ENCODE measurements around the gene ATP2C2. TPM values are rescaled to one million over a fixed set of nuclear protein-coding genes. Genes with fewer than 3 reads are reported as not detected.
A peak's percentile ranks its signal among the peaks of the same experiment; 100 is the strongest.

ATP2C2 gene
- total RNA-seq, 1 donor from 2014 or later: 32.1 TPM

DNA sequence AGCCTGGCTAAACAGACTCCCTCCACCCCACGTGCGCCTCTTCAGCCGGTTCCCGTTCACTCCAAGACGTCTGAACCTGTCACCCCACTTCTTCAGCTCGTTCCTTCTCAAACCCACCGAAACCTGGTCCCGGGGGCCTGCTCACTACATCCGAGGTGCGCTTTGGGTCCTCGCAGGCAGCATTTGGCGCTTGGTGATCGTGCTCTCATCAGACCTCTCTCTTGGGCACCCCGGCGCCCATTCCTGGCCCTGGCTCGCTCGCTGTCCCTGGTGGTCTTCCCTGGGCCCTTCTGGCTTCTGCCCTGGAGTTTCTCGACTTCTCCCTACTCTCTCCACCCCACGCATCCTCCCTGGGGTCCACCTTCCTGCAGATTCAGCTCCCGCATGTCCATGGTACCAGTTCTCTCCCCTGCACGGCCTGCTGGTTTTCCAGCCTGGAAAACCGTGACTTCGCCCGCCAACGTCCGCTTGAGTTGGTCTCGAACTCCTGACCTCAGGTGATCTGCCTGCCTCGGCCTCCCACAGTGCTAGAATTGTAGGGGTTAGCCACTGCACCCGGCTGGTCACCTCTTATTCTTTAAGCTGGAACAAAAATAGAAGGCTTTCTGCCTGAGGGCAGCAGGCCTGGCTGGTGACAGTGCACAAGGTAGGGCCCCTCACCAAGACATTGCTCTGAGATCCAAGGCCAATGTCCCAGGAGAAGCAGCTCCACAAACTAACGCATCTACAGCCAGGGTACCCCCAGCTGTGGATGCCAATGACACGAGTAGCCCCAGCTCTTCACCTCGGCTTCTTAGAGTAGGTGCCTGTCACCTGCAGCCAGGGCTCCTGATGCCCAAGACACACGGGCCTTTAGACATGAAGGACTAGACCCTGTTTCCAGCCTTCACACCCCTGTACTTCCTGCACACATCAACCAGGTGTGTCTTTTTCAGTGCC, 137.2 kb downstream of the ATP2C2 start:
- no peak for DNase-seq (ENCODE audit: low read depth)
- Histone ChIP-seq H3K4me3 (ENCODE audit: low read depth, low read length) (peak overlapping the region; percentile 86), H3K27me3 (ENCODE audit: control insufficient read depth, insufficient read depth, low read length) (no peaks in the 10 kb centered on the region), H3K36me3 (ENCODE audit: control insufficient read depth, insufficient read depth, low read length) (peaks cover 4% of the 10 kb centered on the region)
- TF ChIP-seq, protein P1, sequence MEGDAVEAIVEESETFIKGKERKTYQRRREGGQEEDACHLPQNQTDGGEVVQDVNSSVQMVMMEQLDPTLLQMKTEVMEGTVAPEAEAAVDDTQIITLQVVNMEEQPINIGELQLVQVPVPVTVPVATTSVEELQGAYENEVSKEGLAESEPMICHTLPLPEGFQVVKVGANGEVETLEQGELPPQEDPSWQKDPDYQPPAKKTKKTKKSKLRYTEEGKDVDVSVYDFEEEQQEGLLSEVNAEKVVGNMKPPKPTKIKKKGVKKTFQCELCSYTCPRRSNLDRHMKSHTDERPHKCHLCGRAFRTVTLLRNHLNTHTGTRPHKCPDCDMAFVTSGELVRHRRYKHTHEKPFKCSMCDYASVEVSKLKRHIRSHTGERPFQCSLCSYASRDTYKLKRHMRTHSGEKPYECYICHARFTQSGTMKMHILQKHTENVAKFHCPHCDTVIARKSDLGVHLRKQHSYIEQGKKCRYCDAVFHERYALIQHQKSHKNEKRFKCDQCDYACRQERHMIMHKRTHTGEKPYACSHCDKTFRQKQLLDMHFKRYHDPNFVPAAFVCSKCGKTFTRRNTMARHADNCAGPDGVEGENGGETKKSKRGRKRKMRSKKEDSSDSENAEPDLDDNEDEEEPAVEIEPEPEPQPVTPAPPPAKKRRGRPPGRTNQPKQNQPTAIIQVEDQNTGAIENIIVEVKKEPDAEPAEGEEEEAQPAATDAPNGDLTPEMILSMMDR (IDR thresholded peaks at IDR 0.05; ENCODE audit: insufficient read depth, low read length, severe bottlenecking): no peak
- no peak for FAIRE-seq

DNA sequence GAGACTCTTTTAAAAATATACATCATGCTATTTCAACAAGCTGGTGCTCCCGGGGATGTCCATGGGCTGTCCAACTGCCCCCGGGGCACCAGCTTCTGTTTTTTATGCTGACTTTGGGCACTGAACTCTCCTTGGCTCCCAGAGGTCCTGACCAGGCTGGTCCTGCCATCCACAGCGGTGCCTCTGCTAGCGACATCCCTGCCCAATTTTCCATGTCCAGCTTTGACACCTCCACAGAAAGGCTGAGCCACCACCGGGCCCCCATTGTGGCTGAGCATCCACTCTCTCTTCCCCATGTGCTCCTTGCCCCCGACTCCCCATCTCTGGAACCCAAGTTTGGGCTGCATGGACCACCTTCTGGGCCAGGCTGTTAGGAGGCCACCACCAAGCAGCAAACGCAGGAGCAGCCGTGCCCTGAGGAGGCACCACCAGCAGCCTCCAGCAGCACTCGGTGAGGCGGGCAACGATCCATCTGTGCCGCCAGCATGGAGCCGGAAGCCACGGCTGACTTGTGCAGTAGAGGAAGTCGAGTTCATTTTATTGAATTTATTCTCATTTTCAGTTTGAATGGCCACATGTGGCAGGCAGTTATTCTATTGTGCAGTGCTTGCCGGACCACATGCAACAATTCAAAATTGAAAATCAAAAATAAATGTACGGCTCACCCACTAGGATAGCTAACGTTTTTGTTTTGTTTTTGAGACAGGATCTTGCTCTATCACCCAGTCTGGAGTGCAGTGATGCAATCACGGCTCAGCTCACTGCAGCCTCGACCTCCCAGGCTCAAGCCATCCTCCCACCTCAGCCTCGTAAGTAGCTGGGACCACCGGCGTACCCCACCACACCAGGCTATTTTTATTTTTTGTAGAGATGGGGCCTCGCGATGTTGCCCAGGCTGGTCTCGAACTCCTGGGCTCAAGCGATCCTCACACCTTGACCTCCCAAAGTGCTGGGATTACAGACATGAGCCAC, 139.0 kb downstream of the ATP2C2 start:
- no peak for DNase-seq (ENCODE audit: low read depth)
- no peaks in the 10 kb centered on the region for H3K27me3 ChIP-seq (ENCODE audit: control insufficient read depth, insufficient read depth, low read length)
- FAIRE-seq: no peak
- TF ChIP-seq, protein P1 (IDR thresholded peaks at IDR 0.05; ENCODE audit: insufficient read depth, low read length, severe bottlenecking): no peak
- H3K4me3 ChIP-seq (ENCODE audit: low read depth, low read length): no peak overlapping the region
- H3K36me3 ChIP-seq (ENCODE audit: control insufficient read depth, insufficient read depth, low read length): peaks cover under 1% of the 10 kb centered on the region

DNA sequence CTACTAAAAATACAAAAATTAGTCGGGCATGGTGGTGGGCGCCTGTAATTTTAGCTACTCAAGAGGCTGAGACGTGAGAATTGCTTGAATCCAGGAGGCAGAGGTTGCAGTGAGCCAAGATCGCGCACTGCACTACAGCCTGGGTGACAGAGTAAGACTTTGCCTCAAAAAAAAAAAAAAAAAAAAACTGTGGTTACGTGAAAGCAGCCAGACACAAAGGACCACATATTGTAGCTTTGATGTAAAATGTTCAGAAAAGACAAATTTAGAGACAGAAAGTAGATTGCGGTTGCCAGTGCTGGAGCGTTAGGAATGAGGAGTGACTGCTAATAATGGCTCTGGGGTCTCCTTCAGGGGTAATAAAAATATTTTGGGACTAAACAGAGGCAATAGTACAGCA, 140.2 kb downstream of the ATP2C2 start:
- Histone ChIP-seq H3K27me3 (ENCODE audit: control insufficient read depth, insufficient read depth, low read length) (no peaks in the 10 kb centered on the region), H3K4me3 (ENCODE audit: low read depth, low read length) (no peak overlapping the region), H3K36me3 (ENCODE audit: control insufficient read depth, insufficient read depth, low read length) (no peaks in the 10 kb centered on the region)
- TF ChIP-seq, protein P1 (IDR thresholded peaks at IDR 0.05; ENCODE audit: insufficient read depth, low read length, severe bottlenecking): no peak
- DNase-seq (ENCODE audit: low read depth): no peak
- FAIRE-seq: no peak

DNA sequence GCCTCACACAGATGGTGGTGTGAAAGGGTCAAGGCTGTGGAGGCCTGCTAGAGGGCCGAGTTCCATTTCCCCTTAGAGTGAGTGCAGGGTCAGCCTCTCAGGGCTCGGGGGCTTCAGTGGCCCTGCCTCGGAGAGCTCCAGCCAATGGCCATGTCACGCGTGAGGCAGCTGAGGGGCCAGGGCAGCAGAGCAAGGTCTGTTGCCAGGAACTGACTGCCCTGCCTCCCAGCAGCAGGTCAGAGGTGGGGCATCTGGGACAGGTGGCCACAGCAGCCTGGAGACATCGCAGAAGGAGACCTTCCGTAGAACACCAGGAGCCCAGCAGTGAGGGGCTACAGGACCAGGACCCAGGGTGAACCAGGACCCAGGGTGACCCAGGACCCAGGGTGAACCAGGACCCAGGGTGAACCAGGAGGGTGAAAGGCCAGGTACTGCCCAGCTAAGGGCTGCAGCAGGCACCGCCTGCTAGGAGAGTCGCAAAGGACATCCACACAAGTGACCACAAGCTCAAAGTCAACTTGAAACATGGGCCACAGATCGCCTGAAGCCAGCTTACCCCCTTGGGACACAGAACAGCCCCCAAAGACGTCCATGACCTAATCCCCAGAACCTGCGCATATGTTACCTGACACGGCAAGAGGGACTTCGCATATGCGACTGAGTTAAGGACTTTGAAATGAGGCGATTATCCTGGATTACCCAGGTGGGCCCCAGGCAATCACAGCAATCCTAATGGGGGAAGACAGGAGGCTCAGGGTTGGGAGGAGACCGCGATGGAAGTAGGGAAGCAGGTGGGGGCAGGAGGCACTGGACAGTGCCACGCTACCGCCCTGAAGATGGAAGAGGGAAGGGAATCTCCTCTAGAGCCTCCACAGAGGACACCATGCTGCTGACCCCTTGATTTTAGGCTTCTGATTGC, 141.0 kb downstream of the ATP2C2 start:
- DNase-seq (ENCODE audit: low read depth): no peak
- TF ChIP-seq, protein P1 (IDR thresholded peaks at IDR 0.05; ENCODE audit: insufficient read depth, low read length, severe bottlenecking): no peak
- no peak overlapping the region for H3K4me3 ChIP-seq (ENCODE audit: low read depth, low read length)
- FAIRE-seq: no peak
- no peaks in the 10 kb centered on the region for H3K27me3 ChIP-seq (ENCODE audit: control insufficient read depth, insufficient read depth, low read length)
- no peaks in the 10 kb centered on the region for H3K36me3 ChIP-seq (ENCODE audit: control insufficient read depth, insufficient read depth, low read length)

DNA sequence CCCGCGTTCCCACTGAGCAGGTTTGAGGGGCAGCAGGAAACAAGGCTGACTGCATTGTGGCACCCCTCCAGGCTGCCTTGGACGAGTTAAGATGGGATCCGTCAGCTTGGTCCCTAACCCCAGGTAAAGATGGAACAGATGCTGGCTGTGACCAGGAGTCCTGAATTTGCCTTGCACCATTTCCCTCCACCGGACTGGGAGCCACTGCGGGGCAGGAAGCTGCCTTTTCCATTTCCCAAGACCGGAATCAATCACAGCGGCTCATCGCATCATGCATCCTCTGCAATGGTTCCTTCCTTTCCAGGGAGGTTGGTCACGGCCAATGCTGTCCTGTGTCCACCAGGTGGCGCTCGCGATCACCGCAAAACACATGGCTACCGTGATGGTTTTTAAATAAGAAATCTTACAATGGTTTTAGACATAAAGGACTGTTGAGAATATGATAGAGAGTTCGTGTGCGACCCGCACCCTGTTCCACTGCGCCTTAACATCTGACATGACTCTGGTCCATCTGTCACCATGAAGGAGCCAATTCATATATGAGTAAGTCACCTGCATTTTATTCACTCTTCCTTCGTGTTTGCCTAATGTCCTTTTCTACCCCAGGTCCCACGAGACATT, 143.0 kb downstream of the ATP2C2 start:
- FAIRE-seq: no peak
- H3K27me3 ChIP-seq (ENCODE audit: control insufficient read depth, insufficient read depth, low read length): no peaks in the 10 kb centered on the region
- TF ChIP-seq, protein P1 (IDR thresholded peaks at IDR 0.05; ENCODE audit: insufficient read depth, low read length, severe bottlenecking): peak; percentile 81
- no peak overlapping the region for H3K4me3 ChIP-seq (ENCODE audit: low read depth, low read length)
- peak; percentile 79 for DNase-seq (ENCODE audit: low read depth)
- H3K36me3 ChIP-seq (ENCODE audit: control insufficient read depth, insufficient read depth, low read length): no peaks in the 10 kb centered on the region
